Peyer's patch (tissue), 4 donors: ENCODE measurements around the gene EBF4.

Experiments used
- POLR2A ChIP-seq, 2 donors: fragments of 450-650 bp; IDR thresholded peaks; one replicate each; pipeline ENCODE4 v1.5.1; 2017; ENCODE audit warnings: antibody characterized with exemption in 2 of 2, mild to moderate bottlenecking in 2 of 2, moderate library complexity in 2 of 2
- TF ChIP-seq, protein P1 (sequence below), 6 experiments: fragments of 450-650 bp in 4 of 6; fragments of 200-600 bp in 2 of 6; sonication (generic) in 1 of 6; IDR thresholded peaks; one replicate each; pipeline ENCODE4 v1.5.1; 2017 to 2019; ENCODE audit warnings: antibody characterized with exemption in 6 of 6, mild to moderate bottlenecking in 3 of 6, moderate library complexity in 1 of 6

DNA sequence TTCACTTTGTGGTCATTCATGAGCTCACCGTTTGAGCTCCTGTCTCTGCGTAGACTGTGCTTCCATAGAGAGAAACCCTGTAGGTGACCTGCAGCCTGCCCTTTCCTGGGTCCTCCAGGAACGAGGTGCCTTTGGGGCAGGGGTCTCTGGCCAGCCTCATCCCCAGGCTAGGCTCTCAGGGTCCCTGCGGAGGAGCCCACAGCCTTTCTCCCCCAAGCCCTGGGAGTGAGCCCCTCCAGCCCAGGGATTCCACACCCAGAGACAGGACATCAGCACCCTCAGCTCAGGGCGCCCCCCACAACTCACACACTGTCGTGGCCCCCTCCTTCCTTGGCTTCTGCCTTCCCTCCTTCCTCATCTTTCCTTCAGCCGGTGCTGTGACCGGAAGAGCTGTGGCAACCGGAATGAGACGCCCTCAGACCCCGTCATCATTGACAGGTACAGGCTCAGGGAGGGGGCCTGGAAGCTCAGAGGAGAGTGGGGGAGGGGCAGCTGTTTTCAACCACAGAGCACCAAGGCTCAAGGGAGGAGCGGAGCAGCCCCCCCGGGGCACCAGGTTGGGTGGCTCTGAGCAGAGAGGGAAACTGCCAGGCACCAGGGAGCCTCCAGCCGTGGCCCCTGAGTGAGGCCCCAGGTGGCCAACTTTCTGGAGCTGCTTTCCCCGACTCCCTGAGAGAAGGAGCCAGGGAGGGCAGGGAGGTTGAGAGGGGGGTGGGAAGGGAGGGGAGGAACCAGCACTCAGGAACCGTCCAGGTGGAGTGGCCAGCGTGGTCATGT is 16.8 kb downstream of the EBF4 start:
- TF ChIP-seq, protein P1, sequence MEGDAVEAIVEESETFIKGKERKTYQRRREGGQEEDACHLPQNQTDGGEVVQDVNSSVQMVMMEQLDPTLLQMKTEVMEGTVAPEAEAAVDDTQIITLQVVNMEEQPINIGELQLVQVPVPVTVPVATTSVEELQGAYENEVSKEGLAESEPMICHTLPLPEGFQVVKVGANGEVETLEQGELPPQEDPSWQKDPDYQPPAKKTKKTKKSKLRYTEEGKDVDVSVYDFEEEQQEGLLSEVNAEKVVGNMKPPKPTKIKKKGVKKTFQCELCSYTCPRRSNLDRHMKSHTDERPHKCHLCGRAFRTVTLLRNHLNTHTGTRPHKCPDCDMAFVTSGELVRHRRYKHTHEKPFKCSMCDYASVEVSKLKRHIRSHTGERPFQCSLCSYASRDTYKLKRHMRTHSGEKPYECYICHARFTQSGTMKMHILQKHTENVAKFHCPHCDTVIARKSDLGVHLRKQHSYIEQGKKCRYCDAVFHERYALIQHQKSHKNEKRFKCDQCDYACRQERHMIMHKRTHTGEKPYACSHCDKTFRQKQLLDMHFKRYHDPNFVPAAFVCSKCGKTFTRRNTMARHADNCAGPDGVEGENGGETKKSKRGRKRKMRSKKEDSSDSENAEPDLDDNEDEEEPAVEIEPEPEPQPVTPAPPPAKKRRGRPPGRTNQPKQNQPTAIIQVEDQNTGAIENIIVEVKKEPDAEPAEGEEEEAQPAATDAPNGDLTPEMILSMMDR (IDR thresholded peaks at IDR 0.05): no peak
- TF ChIP-seq POLR2A (IDR thresholded peaks at IDR 0.05): no peak
